Measurements from ENCODE around the gene USHBP1. TPM values are rescaled to one million over a fixed set of nuclear protein-coding genes. Genes with fewer than 3 reads are reported as not detected.

The USHBP1 gene
- total and polyA plus RNA-seq, 2 of the 13 experiments (the other 11 are each of a cell fraction or from before 2014, with no cell fraction given) = 0.15 to 1.5 TPM

DNA sequence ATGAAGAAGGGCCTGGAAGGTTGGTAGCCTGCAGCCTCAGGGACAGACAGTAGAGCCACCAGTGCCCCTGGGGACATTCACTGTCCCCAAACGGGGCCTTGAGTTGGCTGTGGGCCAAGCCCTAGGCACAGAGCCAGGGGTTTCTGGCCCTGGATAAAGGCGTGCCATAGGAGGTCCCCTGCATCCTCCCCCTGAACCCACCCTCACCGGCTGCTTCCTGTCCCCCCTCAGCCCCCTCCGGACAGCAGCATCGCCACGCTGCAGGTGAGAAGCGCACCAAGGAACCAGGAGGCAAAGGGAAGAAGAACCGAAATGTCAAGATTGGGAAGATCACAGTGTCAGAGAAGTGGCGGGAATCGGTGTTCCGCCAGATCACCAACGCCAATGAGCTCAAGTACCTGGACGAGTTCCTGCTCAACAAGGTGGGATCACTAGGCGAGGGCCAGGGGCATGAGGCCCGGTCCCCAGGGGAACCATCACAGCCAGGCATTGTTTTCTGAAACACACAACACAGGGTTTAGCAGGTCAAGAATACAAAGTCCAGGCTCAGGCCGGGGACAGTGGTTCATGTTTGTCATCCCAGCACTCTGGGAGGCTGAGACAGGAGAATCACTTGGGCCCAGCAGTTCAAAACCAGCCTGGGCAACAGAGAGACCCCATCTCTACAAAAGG lies 64.0 kb downstream of the USHBP1 start (continued):
- TF ChIP-seq ZNF3 (CRISPR knock-in tag; IDR thresholded peaks at IDR 0.05) (no peak), ZNF556 (CRISPR knock-in tag; IDR thresholded peaks at IDR 0.05; ENCODE audit: borderline replicate concordance) (0 out of 2 replicates have a peak, but pooled peaks have one; percentile 20), ZNF75D (CRISPR knock-in tag; IDR thresholded peaks at IDR 0.05; ENCODE audit: borderline replicate concordance) (no peak), HNRNPLL (IDR thresholded peaks at IDR 0.05; ENCODE audit: low read depth, low read length, poor library complexity, severe bottlenecking) (no peak), RARA (CRISPR knock-in tag; IDR thresholded peaks at IDR 0.05) (peak; percentile 93), GMEB2 (CRISPR knock-in tag; IDR thresholded peaks at IDR 0.05; ENCODE audit: low read depth) (no peak), RBM39 (IDR thresholded peaks at IDR 0.05; ENCODE audit: low read depth, low read length, poor library complexity, severe bottlenecking) (no peak), HOXD1 (CRISPR knock-in tag; IDR thresholded peaks at IDR 0.05) (no peak), HNF4G (IDR thresholded peaks at IDR 0.05; ENCODE audit: borderline replicate concordance, low read depth, low read length) (peak; percentile 93), HNF4G (CRISPR knock-in tag; IDR thresholded peaks at IDR 0.05; ENCODE audit: borderline replicate concordance, low read depth) (peak; percentile 83; the same call in 1 of the 2 replicates), ZMYM4 (CRISPR knock-in tag; IDR thresholded peaks at IDR 0.05) (peak; percentile 55; the same call in 1 of the 2 replicates), ESRRA (CRISPR knock-in tag; IDR thresholded peaks at IDR 0.05; ENCODE audit: low read depth) (peak; percentile 52), PRDM10 (CRISPR knock-in tag; IDR thresholded peaks at IDR 0.05; ENCODE audit: low read depth) (no peak), ZNF30 (CRISPR knock-in tag; IDR thresholded peaks at IDR 0.05) (no peak)
- TF ChIP-seq, protein P1, sequence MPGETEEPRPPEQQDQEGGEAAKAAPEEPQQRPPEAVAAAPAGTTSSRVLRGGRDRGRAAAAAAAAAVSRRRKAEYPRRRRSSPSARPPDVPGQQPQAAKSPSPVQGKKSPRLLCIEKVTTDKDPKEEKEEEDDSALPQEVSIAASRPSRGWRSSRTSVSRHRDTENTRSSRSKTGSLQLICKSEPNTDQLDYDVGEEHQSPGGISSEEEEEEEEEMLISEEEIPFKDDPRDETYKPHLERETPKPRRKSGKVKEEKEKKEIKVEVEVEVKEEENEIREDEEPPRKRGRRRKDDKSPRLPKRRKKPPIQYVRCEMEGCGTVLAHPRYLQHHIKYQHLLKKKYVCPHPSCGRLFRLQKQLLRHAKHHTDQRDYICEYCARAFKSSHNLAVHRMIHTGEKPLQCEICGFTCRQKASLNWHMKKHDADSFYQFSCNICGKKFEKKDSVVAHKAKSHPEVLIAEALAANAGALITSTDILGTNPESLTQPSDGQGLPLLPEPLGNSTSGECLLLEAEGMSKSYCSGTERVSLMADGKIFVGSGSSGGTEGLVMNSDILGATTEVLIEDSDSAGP (CRISPR knock-in tag; IDR thresholded peaks at IDR 0.05; ENCODE audit: borderline replicate concordance) = peak; percentile 68; the same call in 1 of the 2 replicates
- TF ChIP-seq, protein P2, sequence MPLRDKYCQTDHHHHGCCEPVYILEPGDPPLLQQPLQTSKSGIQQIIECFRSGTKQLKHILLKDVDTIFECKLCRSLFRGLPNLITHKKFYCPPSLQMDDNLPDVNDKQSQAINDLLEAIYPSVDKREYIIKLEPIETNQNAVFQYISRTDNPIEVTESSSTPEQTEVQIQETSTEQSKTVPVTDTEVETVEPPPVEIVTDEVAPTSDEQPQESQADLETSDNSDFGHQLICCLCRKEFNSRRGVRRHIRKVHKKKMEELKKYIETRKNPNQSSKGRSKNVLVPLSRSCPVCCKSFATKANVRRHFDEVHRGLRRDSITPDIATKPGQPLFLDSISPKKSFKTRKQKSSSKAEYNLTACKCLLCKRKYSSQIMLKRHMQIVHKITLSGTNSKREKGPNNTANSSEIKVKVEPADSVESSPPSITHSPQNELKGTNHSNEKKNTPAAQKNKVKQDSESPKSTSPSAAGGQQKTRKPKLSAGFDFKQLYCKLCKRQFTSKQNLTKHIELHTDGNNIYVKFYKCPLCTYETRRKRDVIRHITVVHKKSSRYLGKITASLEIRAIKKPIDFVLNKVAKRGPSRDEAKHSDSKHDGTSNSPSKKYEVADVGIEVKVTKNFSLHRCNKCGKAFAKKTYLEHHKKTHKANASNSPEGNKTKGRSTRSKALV (CRISPR knock-in tag; IDR thresholded peaks at IDR 0.05) = no peak
- TF ChIP-seq, protein P3, sequence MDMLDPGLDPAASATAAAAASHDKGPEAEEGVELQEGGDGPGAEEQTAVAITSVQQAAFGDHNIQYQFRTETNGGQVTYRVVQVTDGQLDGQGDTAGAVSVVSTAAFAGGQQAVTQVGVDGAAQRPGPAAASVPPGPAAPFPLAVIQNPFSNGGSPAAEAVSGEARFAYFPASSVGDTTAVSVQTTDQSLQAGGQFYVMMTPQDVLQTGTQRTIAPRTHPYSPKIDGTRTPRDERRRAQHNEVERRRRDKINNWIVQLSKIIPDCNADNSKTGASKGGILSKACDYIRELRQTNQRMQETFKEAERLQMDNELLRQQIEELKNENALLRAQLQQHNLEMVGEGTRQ (IDR thresholded peaks at IDR 0.05; ENCODE audit: low read depth, low read length) = no peak
- TF ChIP-seq, protein P3 (CRISPR knock-in tag; IDR thresholded peaks at IDR 0.05; ENCODE audit: borderline replicate concordance) = no peak

Data from HepG2 (cell line).